CD4-positive, alpha-beta T cell treated with Interleukin-17A for 4 hours (primary cell): ENCODE measurements around the gene IGSF9B.

Experiments used
- DNase-seq: peaks from one replicate; pipeline ENCODE4 v3.0.0-alpha.2; 2020; ENCODE audit warnings: mixed read lengths

IGSF9B gene

GRCh38 chr11:133898031-133898769, 58.6 kb downstream of the IGSF9B start:
- no peak for DNase-seq

- DNase-seq, result no peak
Measured at GRCh38 chr11:133897331-133897650, 59.5 kb downstream of the IGSF9B start.

DNA sequence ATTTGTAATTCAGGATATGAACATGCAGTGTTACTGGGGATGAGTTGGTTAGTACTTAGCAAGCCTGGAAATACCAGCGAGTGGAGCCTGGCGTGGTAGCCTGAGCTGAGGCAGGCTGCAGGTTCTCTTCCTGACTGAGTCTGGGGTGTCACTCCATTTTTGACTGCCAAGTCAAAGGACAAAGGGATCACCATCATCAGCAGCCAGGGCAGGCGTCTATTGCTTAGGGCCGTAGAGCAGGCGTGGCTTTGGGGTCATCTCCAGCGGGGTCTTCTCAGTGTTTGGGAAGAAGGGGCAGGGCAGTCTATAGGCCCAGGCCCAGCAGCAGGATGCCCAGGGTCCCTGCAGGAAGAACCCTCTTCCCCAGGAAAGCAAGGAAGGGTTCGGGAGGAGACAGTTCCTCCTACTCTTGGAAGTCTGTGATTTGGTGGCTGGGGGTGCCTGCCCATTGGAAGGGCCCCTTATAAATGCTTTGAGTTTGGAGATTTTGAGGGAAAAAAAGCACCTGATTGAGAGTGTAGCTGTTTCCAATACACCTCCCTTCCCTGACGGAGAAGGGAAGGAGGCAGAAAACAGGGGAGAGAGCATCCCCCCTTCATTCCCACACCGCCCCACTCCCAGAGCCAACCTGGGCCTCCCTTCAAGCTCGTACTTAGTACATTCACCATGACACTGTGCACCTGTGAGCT, 60.0 kb downstream of the IGSF9B start:
- no peak for DNase-seq

DNA sequence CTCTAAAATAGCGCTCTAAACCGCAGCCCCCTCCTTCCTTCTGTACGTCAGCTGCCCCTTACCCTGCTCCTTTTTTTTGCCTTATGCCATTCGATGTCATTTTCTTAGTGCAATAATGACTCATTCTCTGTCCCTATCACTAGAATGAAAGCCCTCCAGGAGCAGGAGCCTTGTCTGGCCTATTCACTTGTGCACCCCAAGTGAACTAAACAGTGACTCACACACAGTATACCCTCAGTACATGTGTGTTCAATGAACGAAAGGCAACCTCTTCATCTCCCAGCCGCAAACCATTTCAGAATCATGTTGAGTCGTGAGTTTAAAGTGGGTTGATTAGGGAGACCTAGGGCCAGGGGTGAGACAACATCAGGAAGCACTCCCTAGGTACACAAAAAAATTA, 60.7 kb downstream of the IGSF9B start:
- DNase-seq, result no peak

GRCh38 chr11:133895551-133895950, 61.2 kb downstream of the IGSF9B start:
- no peak for DNase-seq

GRCh38 chr11:133895061-133895479, 61.7 kb downstream of the IGSF9B start:
- no peak for DNase-seq

GRCh38 chr11:133893381-133893780, 63.4 kb downstream of the IGSF9B start:
- DNase-seq, result no peak

DNA sequence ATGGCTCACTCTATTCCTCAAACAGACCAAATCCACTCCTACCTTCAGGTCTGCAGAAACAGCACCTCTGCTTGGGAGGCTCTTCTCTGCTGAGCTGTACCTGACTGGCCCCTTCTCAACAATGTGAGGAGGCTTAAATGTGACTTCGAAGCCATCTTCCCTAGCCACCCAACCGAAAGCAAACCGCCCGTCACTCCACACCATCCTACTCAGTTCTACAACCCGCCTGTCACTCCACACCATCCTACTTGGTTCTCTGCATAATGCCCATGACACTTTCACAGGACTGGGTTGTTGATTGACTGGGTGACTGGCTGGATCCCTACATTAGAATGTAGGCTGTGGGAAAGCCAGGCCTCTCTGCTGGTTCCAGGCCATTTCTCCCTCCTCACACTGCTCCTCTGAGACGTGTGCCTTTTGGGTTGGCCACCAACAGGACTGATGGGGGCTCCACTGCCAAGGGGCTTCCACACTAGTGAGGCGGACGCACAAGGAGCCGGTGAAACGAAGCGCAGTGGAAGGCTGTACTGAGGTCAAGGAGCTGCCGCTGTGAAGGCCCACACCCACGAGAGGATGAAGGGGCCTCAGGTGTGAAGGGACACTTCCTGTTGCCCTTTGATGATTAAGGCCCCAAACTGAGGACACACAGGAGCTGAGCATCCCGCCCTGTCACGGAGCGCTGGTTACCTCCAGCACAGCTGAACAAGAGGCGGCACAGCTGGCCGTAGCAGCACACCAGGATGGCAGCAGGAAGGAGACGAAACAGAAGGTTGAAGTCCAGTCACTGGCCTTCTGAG, 64.0 kb downstream of the IGSF9B start:
- no peak for DNase-seq

DNA sequence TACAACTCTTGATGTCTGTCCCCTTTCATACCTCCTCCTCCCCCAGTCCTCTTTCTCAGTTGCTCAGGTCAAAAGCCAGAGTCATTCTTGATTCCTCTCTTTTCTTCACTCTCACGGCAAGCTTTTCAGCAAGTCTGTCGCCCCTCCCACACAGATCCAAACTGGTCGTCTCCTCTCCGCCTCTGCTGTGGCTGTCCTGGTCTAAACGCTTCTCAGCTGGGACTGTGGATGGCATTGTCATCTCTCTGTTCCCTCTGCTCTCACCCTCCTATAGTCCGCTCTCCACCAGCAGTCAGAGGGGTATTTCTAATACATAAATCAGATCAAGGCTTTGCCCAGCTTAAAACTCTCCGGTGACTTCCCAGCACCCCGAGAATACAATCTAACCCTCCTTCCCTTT, 64.6 kb downstream of the IGSF9B start:
- DNase-seq, result no peak

DNA sequence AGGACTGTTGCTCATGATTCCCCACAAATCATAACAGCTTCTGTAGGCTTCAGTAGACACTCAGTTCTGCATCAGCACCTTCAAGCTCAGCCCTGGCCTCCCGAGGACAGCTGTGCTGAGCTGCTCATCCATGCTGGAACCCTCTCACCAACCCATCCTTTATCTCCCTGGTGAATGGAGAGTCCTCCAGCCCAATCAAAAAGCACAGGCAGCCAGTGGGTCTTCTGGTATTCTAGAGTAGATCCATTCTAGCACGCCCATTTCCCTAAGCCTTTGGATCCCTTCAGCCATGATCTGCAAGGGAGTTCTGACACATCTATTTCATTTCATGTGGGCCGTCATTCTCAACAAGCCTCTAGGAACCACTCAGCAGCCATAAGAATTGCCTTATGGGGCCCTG, 66.9 kb downstream of the IGSF9B start:
- DNase-seq, result no peak

GRCh38 chr11:133889188-133889587, 67.6 kb downstream of the IGSF9B start:
- no peak for DNase-seq

GRCh38 chr11:133887692-133888332, 69.0 kb downstream of the IGSF9B start:
- DNase-seq, result no peak

- DNase-seq, result no peak
Measured at GRCh38 chr11:133886029-133886428, 70.7 kb downstream of the IGSF9B start.

DNA sequence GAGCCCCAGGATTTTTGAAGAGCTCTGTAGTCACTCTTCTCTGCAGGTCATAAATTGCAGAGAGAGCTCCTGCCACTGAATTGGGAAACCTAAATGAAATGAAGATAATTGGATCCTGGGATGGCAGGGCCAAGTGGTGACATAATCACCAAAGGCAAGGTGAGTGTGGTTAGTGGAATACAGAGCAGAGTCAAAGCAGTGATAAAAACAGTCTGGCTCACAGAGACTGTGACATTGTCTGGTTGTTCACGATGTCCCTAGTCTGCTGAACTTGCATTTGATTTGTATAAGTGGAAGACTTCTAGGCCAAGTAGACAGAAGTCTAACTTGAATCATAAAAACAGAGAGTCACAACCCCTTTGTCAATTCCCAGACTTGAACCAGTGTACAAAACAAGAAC, 84.6 kb downstream of the IGSF9B start:
- DNase-seq, result no peak

DNA sequence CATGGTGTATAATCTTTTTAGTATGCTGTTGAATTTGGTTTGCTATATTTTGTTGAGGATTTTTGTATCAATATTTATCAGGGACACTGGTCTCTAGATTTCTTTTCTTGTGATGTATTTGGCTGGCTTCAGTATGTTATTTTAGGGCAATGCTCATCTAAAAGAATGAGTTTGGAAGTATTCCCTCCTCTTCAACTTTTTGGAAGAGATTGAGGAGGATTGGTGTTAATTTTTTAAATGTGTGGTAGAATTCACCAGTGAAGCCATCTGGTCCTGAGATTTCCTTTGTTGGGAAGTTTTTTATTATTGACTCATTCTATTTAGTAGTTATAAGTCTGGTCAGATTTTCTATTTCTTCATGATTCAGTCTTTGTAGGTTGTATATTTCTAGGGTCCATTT, 89.3 kb downstream of the IGSF9B start:
- DNase-seq, result no peak

DNA sequence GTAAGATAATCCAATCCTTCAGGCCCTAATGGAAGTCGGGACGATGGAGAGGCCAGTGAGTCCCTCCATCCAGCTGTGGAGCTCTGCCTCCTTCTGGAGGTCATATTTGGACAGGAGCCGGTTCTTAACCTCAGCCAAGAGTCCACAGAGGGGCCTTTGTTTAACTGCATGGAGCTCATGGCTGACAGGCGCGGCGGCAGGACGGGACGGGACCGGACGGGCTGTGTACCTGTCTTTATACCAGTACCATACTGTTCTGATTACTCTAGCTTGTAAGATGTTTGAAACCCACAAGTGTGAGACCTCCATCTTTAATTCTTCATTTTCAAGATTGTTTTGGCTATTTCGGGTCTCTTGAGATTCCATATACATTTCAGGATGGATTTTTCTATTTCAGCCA, 91.3 kb downstream of the IGSF9B start:
- DNase-seq, result no peak

DNA sequence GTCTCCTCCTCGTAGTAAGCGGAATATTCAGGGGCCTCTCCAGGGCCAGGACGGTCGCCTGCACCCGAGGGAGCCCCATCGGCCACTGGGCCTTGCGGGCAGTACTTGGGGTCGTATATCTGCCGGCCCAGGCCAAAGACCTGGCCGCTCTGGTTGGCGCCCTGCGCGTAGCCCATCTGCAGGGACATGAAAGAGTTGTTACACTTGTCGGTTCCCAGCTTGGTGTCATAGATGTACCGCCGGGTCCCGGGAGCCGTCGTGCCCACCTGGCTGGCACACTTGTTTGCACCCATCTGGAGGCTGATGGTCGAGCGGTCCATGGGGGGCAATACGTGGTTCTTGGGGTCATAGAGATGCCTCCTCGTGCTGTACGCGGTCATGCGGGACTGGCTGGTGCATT, 92.0 kb downstream of the IGSF9B start:
- DNase-seq, result no peak

DNA sequence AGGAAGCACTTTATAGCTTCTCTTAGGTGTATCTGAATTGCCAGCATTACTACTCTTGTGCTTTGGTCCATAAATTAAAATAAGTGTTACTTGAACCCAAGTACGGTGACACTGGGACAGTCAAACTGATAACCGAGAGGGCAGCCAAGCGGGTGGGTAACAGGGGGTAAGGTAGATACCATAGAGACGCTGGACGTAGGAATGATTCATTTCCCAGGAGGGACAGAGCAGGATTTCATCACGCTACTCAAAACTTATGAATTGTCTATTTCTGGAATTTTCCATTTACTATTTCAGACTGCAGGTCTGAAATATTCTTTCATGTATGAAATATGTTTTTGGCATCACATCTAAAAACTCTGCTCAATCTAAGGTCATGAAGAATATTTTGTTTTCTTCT, 96.6 kb downstream of the IGSF9B start:
- no peak for DNase-seq
